ENCODE measurements around the gene NEK7.

NEK7 gene

GRCh38 chr1:198162091-198162767, 5.4 kb downstream of the NEK7 start:
- H3K27ac ChIP-seq: no peak overlapping the region
- no peak for TF ChIP-seq CTCF (conservative IDR thresholded peaks at IDR 0.05; ENCODE audit: low read depth)
- ChIA-PET POLR2A (ENCODE audit: low non-redundant PET) (no interaction called here), CTCF (interaction anchor here (0.8 kb wide), 1 partner anchor 140 kb away, joined by 4 read pairs; no protein-coding TSS in a partner anchor)
- no peak for DNase-seq (ENCODE audit: low spot score)

GRCh38 chr1:198165927-198166647, 9.3 kb downstream of the NEK7 start:
- TF ChIP-seq CTCF (conservative IDR thresholded peaks at IDR 0.05; ENCODE audit: low read depth): no peak
- ChIA-PET CTCF (interaction anchor here (0.6 to 0.7 kb wide), 2 partner anchors 68 to 615 kb away, joined by 3 to 5 read pairs; no protein-coding TSS in a partner anchor), POLR2A (ENCODE audit: low non-redundant PET) (interaction anchor here (0.7 kb wide), 1 partner anchor 8 kb away, joined by 4 read pairs; no protein-coding TSS in a partner anchor)
- no peak for DNase-seq (ENCODE audit: low spot score)
- H3K27ac ChIP-seq: no peak overlapping the region

- no peak for DNase-seq (ENCODE audit: low spot score)
- TF ChIP-seq CTCF (conservative IDR thresholded peaks at IDR 0.05; ENCODE audit: low read depth): no peak
- ChIA-PET CTCF (interaction anchor here (0.6 kb wide), 1 partner anchor 528 kb away, joined by 3 read pairs; no protein-coding TSS in a partner anchor), POLR2A (ENCODE audit: low non-redundant PET) (no interaction called here)
- H3K27ac ChIP-seq: no peak overlapping the region
These were observed 10.1 kb downstream of the NEK7 start for GRCh38 chr1:198166900-198167299.

- ChIA-PET POLR2A (ENCODE audit: low non-redundant PET) (no interaction called here), CTCF (interaction anchor here (0.6 to 1.0 kb wide), 2 partner anchors 290 to 528 kb away, joined by 3 read pairs; no protein-coding TSS in a partner anchor)
- DNase-seq (ENCODE audit: low spot score): peak; percentile 41
- no peak for TF ChIP-seq CTCF (conservative IDR thresholded peaks at IDR 0.05; ENCODE audit: low read depth)
- H3K27ac ChIP-seq: no peak overlapping the region
These were observed 10.7 kb downstream of the NEK7 start for GRCh38 chr1:198167436-198167934.

GRCh38 chr1:198168227-198168626, 11.4 kb downstream of the NEK7 start:
- ChIA-PET POLR2A (ENCODE audit: low non-redundant PET) (no interaction called here), CTCF (interaction anchor here (1.0 kb wide), 2 partner anchors 18 to 289 kb away, joined by 3 read pairs; no protein-coding TSS in a partner anchor)
- H3K27ac ChIP-seq: no peak overlapping the region
- DNase-seq (ENCODE audit: low spot score): no peak
- no peak for TF ChIP-seq CTCF (conservative IDR thresholded peaks at IDR 0.05; ENCODE audit: low read depth)

GRCh38 chr1:198169672-198170071, 12.9 kb downstream of the NEK7 start:
- no peak for TF ChIP-seq CTCF (conservative IDR thresholded peaks at IDR 0.05; ENCODE audit: low read depth)
- no peak overlapping the region for H3K27ac ChIP-seq
- CTCF ChIA-PET: no interaction called here
- peak; percentile 65 for DNase-seq (ENCODE audit: low spot score)
- POLR2A ChIA-PET (ENCODE audit: low non-redundant PET): no interaction called here

Measured in RWPE1 (cell line).